ENCODE results near the gene GNB1L.

The GNB1L gene

GRCh38 chr22:19775496-19776325, 79.0 kb downstream of the GNB1L start:
- no peak for DNase-seq (ENCODE audit: low spot score)

GRCh38 chr22:19774628-19775027, 80.0 kb downstream of the GNB1L start:
- DNase-seq (ENCODE audit: low spot score), result no peak

GRCh38 chr22:19773470-19774040, 81.1 kb downstream of the GNB1L start:
- no peak for DNase-seq (ENCODE audit: low spot score)

- DNase-seq (ENCODE audit: low spot score), result no peak
Observed at GRCh38 chr22:19772673-19773469, 81.8 kb downstream of the GNB1L start.

GRCh38 chr22:19772422-19772672, 82.3 kb downstream of the GNB1L start:
- DNase-seq (ENCODE audit: low spot score), result no peak

DNA sequence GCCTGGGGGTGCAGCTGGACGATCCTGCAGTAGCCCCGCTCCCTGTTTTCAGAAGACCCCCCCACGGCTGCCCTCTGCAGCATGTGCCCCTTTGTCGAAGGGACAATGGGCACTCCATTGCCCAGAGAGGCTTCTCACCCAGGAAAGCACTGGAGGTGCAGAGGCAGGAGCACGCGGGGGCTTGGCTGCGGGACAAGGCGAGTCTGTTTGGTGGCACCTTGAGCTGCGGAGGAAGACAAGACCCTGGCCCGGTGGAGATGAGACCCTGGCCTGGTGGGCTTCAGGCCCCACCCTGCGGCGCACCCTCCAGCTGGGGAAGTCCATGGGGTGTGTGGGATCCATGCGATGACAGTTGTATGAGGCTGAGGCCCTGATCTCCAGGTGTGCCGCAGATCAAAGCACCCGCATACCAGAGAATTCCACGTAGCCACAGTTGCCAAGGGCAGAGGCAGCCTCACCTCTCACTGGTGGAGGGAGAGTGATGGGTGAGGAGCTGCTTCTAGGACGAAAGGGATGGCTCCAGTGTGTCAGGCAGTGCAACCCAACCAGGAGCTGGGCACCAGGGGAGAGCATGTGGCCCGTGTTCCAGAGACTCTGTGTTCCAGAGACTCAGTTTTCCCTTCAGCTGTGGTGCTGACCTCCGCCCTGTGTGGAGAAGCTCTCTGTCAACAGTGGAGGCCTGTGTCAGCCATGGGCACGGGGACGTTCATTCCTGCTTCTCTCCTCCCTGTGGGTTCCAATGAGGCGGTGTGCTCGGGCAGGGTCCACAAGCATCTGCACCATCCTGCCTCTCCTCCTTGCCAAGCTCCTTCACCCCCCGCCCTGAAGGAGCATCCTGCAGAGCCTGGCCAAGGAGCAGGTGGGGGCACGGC, 84.1 kb downstream of the GNB1L start:
- DNase-seq (ENCODE audit: low spot score), result no peak

DNA sequence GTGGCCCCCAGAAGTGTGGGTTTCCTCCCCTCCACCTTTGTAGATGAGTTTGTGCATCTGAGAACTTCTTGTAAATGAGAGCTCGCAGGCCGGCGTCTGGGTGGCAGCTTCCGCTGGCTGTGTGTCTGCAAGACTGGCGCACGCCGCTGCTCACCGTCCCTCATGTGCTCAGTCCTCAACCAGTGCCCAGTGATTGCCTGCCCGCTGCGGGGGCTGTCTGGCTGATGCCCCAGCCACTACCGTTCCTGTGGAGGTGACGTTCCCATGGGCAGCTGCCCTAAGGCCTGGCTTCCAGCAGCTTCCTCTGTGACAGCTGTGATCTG, 85.3 kb downstream of the GNB1L start:
- DNase-seq (ENCODE audit: low spot score), result no peak

DNA sequence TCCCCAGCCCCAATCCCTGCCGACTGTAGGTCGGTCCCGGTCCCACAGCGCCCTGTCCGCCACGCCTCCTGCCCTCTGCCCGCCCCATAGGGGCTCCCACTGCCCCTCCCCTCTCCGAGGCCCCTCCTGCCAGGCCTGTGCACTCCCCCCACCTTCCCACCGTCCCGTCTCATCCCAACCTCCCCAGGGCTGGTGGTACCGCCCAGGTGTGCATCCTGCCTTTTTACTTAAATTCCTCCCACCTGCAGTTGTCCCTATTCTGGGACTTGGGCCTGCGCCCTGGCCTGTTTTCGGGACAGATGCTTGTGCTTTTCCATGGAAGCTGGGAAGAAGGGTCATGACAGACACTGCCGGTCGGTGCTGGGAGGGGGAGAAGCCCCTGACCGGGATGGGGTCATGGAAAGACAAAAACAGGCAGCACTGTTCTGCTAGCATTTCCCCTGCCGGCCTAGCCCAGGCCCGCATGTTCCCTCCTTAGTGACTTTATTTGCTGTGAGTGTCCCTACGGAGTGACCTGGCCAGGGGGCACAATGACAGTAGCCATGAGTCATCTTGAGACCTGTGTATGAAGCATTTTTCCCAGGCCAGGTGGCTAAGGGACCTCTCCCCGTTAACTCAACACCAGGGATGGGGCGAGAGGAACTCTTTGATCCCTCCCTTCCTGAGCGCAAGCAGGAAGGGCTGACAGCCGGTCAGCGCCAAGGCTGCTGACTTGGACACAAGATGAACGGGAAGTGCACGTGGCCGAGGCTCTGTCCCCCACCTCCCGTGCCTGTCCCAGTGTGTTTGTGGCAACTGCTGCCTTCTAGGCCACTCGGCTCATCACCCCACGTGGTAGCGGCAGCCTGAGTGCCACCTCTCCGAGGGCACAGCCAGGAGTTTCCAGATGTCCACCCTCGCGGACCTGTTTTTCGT, 87.0 kb downstream of the GNB1L start:
- DNase-seq (ENCODE audit: low spot score), result peak; percentile 10

DNA sequence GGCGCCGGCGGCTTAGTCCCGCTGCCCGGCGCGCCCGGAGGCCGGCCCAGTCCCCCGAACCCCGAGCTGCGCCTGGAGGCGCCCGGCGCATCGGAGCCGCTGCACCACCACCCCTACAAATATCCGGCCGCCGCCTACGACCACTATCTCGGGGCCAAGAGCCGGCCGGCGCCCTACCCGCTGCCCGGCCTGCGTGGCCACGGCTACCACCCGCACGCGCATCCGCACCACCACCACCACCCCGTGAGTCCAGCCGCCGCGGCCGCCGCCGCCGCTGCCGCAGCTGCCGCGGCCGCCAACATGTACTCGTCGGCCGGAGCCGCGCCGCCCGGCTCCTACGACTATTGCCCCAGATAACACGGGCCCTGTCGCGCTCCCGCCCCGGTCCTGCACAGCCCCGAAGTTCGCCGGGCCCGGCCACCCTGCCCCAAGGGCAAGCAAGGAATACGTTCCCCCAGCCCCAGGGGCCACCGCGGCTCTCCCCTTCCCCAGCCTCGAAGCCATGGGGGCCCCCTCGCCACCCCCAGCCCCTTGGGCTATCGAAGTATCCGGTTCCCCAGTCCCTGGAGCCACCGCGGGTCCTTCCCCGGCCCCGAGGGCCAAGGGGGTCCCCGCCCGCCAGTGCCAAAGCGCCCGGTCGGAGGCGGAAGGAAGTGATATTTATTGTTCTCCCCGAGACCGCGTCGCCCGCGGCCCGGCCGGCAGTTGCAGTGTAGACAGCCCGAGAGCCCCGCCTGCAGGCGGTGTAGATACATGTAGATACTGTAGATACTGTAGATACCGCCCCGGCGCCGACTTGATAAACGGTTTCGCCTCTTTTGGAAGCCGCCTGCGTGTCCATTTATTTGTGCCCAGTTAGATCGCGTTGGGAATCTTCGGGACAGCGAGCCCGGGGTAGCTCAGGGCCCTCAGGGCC, 87.9 kb downstream of the GNB1L start:
- DNase-seq (ENCODE audit: low spot score), result peak; percentile 25

DNA sequence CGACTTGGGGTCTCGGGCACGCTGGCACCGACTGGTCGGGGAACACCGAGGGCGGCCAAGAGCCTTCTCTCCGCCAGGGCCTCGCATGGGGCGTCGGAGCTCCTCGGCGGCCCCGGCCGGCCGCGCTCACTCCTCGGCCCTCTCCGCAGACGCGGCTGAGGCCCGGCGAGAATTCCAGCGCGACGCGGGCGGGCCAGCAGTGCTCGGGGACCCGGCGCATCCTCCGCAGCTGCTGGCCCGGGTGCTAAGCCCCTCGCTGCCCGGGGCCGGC, 88.5 kb downstream of the GNB1L start:
- no peak for DNase-seq (ENCODE audit: low spot score)

DNA sequence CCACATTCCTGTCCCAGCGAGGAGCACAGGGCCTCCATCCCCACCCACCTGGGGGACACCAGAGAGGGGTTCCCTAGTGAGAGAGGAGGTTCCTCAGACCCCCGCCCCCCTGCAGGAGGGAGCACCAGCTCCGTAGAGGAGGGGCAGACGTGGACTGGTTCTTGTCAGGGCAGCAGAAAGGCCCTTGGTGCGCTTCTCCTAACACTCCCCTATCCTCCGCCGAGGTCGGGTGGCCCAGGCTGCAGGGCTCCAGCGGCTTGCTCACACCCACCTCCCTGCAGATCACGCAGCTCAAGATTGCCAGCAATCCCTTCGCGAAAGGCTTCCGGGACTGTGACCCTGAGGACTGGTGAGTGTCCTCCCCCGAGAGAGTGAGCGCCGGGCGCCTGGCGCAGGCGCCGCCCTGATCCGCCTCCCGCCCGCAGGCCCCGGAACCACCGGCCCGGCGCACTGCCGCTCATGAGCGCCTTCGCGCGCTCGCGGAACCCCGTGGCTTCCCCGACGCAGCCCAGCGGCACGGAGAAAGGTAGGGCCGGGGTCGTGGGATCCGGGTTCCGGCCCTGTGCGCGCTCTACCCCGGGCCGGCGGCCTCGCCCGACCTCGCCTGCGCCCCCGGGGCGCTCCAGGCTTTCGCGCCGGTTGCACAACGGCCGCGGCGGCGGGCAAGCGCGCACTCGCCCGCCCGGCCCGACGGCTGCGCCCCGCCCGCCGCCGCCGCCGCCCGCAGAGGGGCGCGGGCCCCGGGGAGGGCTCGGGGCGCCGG, 89.0 kb downstream of the GNB1L start:
- no peak for DNase-seq (ENCODE audit: low spot score)

DNA sequence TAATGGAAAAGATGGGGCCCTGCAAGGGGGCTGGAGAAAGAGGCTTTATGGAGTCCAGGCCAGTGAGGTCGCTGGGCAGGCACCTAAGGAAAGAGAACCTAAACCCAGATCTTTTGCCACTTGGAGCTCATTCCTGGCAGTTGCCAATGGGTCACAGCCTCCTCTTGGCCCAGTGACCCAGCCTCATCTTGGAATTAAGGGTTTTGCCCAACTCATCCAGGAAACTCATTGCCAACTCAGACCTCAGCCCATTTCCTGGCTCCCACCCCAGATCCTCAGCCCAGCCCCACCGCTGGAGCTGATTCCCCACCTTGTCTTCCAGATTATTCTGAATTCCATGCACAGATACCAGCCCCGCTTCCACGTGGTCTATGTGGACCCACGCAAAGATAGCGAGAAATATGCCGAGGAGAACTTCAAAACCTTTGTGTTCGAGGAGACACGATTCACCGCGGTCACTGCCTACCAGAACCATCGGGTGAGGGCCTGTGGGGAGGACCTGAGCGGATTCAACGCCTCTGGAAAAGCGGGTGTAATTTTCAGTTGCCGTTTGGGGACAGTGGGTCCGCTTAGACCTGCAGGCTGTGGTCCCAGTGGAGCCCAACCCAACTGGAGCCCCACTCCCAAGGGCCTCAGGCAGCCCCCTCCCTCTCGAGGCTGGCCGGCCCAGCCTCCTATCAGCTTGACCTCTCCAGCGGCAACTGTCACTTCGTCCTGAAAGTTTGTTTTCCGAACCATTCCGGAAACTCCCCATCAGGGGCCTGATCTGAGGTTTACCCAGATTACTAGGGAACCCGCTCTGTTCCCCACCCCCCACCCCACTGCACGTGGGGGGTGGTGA, 89.8 kb downstream of the GNB1L start:
- DNase-seq (ENCODE audit: low spot score), result no peak

GRCh38 chr22:19764299-19764593, 90.4 kb downstream of the GNB1L start:
- DNase-seq (ENCODE audit: low spot score), result no peak

GRCh38 chr22:19763458-19764298, 91.0 kb downstream of the GNB1L start:
- no peak for DNase-seq (ENCODE audit: low spot score)

DNA sequence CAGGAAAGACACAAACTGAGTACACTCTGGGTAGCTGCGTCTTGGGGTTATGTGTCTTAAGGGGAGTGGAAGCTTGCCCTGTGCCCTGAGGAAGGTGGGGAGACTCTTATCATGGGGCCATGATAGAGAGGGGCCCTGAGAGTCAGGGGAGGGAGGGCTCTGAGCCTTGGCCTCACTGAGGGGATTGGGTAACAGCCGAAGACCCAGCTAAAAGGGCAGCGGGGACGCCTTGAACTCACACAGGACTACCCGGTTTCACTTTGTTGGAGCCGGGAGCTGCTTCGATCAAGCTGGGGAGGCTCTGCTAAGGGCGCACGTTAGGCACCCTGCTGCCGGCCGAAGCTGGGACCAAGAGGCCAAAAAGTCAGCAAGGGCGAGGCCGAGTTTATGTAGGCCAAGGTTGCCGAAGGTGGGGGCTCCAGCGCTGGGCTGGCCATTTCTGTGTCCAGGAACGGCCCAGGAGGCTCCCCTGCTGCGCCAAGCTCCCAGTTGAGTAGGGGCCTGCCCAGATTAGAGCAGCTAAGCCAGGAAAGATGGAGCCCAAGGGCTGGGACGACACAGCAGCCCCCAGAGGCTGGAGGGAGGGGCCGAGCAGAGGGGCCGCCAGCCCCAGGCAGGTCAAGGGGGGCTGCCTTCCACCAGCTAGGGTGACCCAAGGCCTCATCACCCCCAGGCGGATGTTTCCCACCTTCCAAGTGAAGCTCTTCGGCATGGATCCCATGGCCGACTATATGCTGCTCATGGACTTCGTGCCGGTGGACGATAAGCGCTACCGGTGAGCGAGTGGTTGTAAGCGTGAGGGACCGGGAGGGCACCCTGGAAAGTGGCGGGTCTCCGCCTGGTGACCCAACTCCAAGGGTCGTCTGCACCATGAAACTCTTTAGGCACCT, 91.9 kb downstream of the GNB1L start:
- DNase-seq (ENCODE audit: low spot score), result no peak

DNA sequence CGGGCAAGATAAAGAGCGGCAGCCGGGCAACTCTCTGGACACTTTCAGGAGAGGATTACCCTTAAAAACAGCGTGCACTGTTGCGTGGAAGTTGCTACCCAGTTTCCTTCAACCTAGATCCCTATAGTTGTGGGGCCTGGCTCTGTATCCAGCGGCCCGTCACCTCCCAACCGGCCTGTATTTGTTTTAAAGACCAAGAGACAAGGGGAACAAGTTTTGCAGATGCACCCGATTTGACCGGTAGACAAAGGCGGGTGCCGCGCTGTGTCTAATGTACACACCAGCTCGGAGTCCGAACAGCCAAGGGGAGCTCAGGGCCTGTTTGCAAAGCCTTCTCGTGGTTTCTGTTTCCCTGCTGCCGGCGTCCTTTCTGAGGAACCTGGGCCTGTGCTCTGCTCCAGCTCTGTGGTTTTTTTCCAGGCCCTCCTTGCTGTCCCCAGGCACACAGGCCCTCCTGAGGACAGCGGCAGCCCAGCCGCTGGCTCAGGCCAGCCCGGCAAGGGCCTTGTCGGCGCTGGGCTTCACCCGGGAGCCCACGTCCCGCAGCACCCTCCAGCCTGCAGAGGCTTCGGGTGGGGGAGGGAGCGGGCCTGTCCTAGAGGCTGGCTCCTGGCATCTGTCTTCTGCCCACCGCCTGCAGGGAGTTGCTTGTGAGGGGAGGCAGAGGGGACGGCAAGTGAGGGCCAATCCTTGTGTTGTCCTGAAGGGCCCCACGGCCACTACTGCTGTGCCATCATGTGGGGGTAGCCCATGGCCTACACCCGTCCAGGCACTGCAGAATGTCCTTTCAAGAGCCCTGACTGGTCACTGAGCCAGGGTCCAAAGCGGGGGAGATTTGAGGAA, 92.7 kb downstream of the GNB1L start:
- no peak for DNase-seq (ENCODE audit: low spot score)

Data from kidney tubule cell (primary cell).